Breast epithelium (tissue), 3 donors: ENCODE data around the gene PTPRG.

Experiments
- CTCF ChIP-seq, 3 donors: fragments of 450-650 bp; IDR thresholded peaks; one replicate each; pipeline ENCODE4 v1.5.1; 2016 to 2017; ENCODE audit warnings: antibody characterized with exemption in 3 of 3, mild to moderate bottlenecking in 3 of 3, moderate library complexity in 3 of 3
- POLR2A ChIP-seq: fragments of 450-650 bp; IDR thresholded peaks from one replicate; pipeline ENCODE4 v1.6.1; 2016; ENCODE audit warnings: antibody characterized with exemption, mild to moderate bottlenecking, moderate library complexity

DNA sequence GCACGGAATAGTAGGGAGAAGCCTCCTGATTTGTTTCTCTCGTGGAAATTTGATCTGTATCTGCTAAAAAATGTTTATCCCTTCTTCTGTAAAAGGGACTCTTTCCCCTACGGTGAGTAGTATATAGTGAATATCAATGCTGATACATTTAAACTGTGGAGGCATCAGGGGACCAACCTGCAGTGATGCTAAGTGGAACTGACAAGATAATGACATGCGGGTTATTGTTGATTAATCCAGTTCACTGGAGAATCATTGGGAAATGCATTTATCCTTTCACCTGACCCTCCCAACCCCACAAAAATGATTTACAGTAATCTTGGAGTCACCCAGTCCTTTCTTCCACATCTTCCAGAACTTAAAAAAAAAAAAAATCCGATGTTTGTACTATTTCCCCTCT is 264.8 kb downstream of the PTPRG start:
- no peak for TF ChIP-seq POLR2A
- TF ChIP-seq CTCF (IDR thresholded peaks at IDR 0.05), result no peak
